Activated naive CD4-positive, alpha-beta T cell treated with anti-CD3 and anti-CD28 coated beads for 36 hours (primary cell): ENCODE measurements around the gene KLHDC9. TPM values are rescaled to one million over a fixed set of nuclear protein-coding genes. Genes with fewer than 3 reads are reported as not detected.

ENCODE experiments used
- CTCF ChIA-PET: fragments of 350-600 bp; sonication (Branson Sonifier 250); formaldehyde crosslinking; loops from one replicate; lab custom pipeline; 2021; ENCODE audit warnings: antibody characterized with exemption; lab: Charles Lee
- DNase-seq: peaks from one replicate; pipeline ENCODE4 v3.0.0-alpha.2; 2020
- H3K27ac Mint-ChIP-seq: one replicate; pipeline ENCODE4 v1.8.0; 2021; ENCODE audit warnings: mild to moderate bottlenecking, mixed read lengths
- H3K27me3 Mint-ChIP-seq: one replicate; pipeline ENCODE4 v1.8.0; 2021; ENCODE audit warnings: low read depth, mixed read lengths
- H3K36me3 Mint-ChIP-seq: one replicate; pipeline ENCODE4 v1.8.0; 2021; ENCODE audit warnings: low read depth, mixed read lengths
- H3K4me1 Mint-ChIP-seq: one replicate; pipeline ENCODE4 v1.8.0; 2021; ENCODE audit warnings: low read depth, mixed read lengths
- H3K4me3 Mint-ChIP-seq: one replicate; pipeline ENCODE4 v1.8.0; 2021; ENCODE audit warnings: mild to moderate bottlenecking, moderate library complexity, mixed read lengths
- H3K9me3 Mint-ChIP-seq: one replicate; pipeline ENCODE4 v1.8.0; 2021; ENCODE audit warnings: mixed read lengths
- intact Hi-C: fragments of 100-400 bp; cut with micrococcal nuclease; formaldehyde crosslinking; loops from one replicate; pipeline ENCODE4 v1.15.1; 2023
- total RNA-seq, 2 experiments: library from RNA; stranded (reverse); gene quantifications; one replicate each; pipeline ENCODE4 v1.2.3, GENCODE V29; 2021

The KLHDC9 gene
- total RNA-seq, 2 experiments from 2014 or later = 0.33 to 0.57 TPM

- intact Hi-C loops = no loop called here
- no peaks in the 10 kb centered on the region for H3K27me3 Mint-ChIP-seq
- H3K4me1 Mint-ChIP-seq = peaks cover 4% of the 10 kb centered on the region
- no peaks in the 10 kb centered on the region for H3K9me3 Mint-ChIP-seq
- no peaks in the 10 kb centered on the region for H3K36me3 Mint-ChIP-seq
- DNase-seq = no peak
- CTCF ChIA-PET = interaction anchor here (0.6 to 1.8 kb wide), 5 partner anchors 9 to 57 kb away, joined by 3 to 6 read pairs (median 4); partner anchors contain the start of genes ARHGAP30 and NECTIN4
- no peak overlapping the region for H3K27ac Mint-ChIP-seq
- H3K4me3 Mint-ChIP-seq = no peak overlapping the region
These were observed 18.6 kb upstream of the KLHDC9 start for GRCh38 chr1:161079436-161080110.

- Mint-ChIP-seq H3K9me3 (no peaks in the 10 kb centered on the region), H3K27ac (no peak overlapping the region), H3K4me3 (no peak overlapping the region), H3K4me1 (peaks cover 4% of the 10 kb centered on the region), H3K27me3 (no peaks in the 10 kb centered on the region), H3K36me3 (no peaks in the 10 kb centered on the region)
- no peak for DNase-seq
- CTCF ChIA-PET = interaction anchor here (0.9 kb wide), 1 partner anchor 312 kb away, joined by 4 read pairs; no protein-coding TSS in a partner anchor
- intact Hi-C loops = no loop called here
These were observed 17.4 kb upstream of the KLHDC9 start for GRCh38 chr1:161080441-161081405.

GRCh38 chr1:161081519-161081918 lies 16.6 kb upstream of the KLHDC9 start:
- Mint-ChIP-seq H3K4me3 (no peak overlapping the region), H3K36me3 (no peaks in the 10 kb centered on the region), H3K9me3 (no peaks in the 10 kb centered on the region), H3K4me1 (peaks cover 4% of the 10 kb centered on the region), H3K27me3 (no peaks in the 10 kb centered on the region), H3K27ac (no peak overlapping the region)
- DNase-seq = no peak
- intact Hi-C loops = no loop called here
- CTCF ChIA-PET = interaction anchor here (0.9 kb wide), 1 partner anchor 313 kb away, joined by 4 read pairs; no protein-coding TSS in a partner anchor

GRCh38 chr1:161082483-161082882 lies 15.7 kb upstream of the KLHDC9 start:
- Mint-ChIP-seq H3K4me3 (no peak overlapping the region), H3K4me1 (peaks cover 4% of the 10 kb centered on the region), H3K27me3 (no peaks in the 10 kb centered on the region), H3K9me3 (no peaks in the 10 kb centered on the region), H3K27ac (no peak overlapping the region), H3K36me3 (no peaks in the 10 kb centered on the region)
- intact Hi-C loops = no loop called here
- CTCF ChIA-PET = no interaction called here
- no peak for DNase-seq

GRCh38 chr1:161082996-161083747 lies 15.0 kb upstream of the KLHDC9 start:
- intact Hi-C loops = no loop called here
- Mint-ChIP-seq H3K4me3 (no peak overlapping the region), H3K27ac (no peak overlapping the region), H3K36me3 (no peaks in the 10 kb centered on the region), H3K27me3 (no peaks in the 10 kb centered on the region), H3K9me3 (no peaks in the 10 kb centered on the region), H3K4me1 (peaks cover 4% of the 10 kb centered on the region)
- CTCF ChIA-PET = interaction anchor here (1.2 kb wide), 1 partner anchor 14 kb away, joined by 6 read pairs; no protein-coding TSS in a partner anchor
- DNase-seq = no peak

GRCh38 chr1:161083748-161084596 lies 14.2 kb upstream of the KLHDC9 start:
- H3K9me3 Mint-ChIP-seq = no peaks in the 10 kb centered on the region
- CTCF ChIA-PET = interaction anchor here (0.6 to 1.2 kb wide), 4 partner anchors 13 to 574 kb away, joined by 3 to 6 read pairs (median 4); no protein-coding TSS in a partner anchor
- no peaks in the 10 kb centered on the region for H3K27me3 Mint-ChIP-seq
- intact Hi-C loops = no loop called here
- no peak overlapping the region for H3K4me3 Mint-ChIP-seq
- peaks cover 5% of the 10 kb centered on the region for H3K4me1 Mint-ChIP-seq
- no peak for DNase-seq
- no peaks in the 10 kb centered on the region for H3K36me3 Mint-ChIP-seq
- no peak overlapping the region for H3K27ac Mint-ChIP-seq

GRCh38 chr1:161084597-161084988 lies 13.6 kb upstream of the KLHDC9 start:
- Mint-ChIP-seq H3K27me3 (no peaks in the 10 kb centered on the region), H3K4me1 (peaks cover 6% of the 10 kb centered on the region), H3K4me3 (no peak overlapping the region), H3K36me3 (no peaks in the 10 kb centered on the region), H3K9me3 (no peaks in the 10 kb centered on the region), H3K27ac (no peak overlapping the region)
- DNase-seq = no peak
- CTCF ChIA-PET = interaction anchor here (0.6 to 1.3 kb wide), 6 partner anchors 11 to 575 kb away, joined by 3 to 6 read pairs (median 4); partner anchors contain the start of gene KLHDC9
- intact Hi-C loops = no loop called here

- H3K4me1 Mint-ChIP-seq = peaks cover 7% of the 10 kb centered on the region
- intact Hi-C loops = no loop called here
- CTCF ChIA-PET = interaction anchor here (0.8 to 1.3 kb wide), 2 partner anchors 12 kb away, joined by 3 to 6 read pairs; partner anchors contain the start of gene KLHDC9
These were observed 13.0 kb upstream of the KLHDC9 start for GRCh38 chr1:161085165-161085564.

GRCh38 chr1:161086457-161086856 lies 11.7 kb upstream of the KLHDC9 start:
- Mint-ChIP-seq H3K9me3 (no peaks in the 10 kb centered on the region), H3K27me3 (no peaks in the 10 kb centered on the region), H3K36me3 (no peaks in the 10 kb centered on the region), H3K27ac (no peak overlapping the region), H3K4me3 (no peak overlapping the region), H3K4me1 (peaks cover 15% of the 10 kb centered on the region)
- CTCF ChIA-PET = interaction anchor here (0.8 to 2.0 kb wide), 3 partner anchors 15 to 24 kb away, joined by 3 to 11 read pairs (median 4); no protein-coding TSS in a partner anchor
- DNase-seq = no peak
- intact Hi-C loops = no loop called here

More at GRCh38 chr1:161085165-161085564, 13.0 kb upstream of the KLHDC9 start:
- Mint-ChIP-seq H3K36me3 (no peaks in the 10 kb centered on the region), H3K27me3 (no peaks in the 10 kb centered on the region), H3K27ac (no peak overlapping the region), H3K4me3 (no peak overlapping the region), H3K9me3 (no peaks in the 10 kb centered on the region)
- no peak for DNase-seq

GRCh38 chr1:161088587-161089110 lies 9.5 kb upstream of the KLHDC9 start:
- H3K27me3 Mint-ChIP-seq = no peaks in the 10 kb centered on the region
- CTCF ChIA-PET = interaction anchor here (0.7 to 2.6 kb wide), 4 partner anchors 10 to 77 kb away, joined by 3 to 7 read pairs (median 3); partner anchors contain the start of gene KLHDC9
- peaks cover 35% of the 10 kb centered on the region for H3K4me1 Mint-ChIP-seq
- intact Hi-C loops = no loop called here
- H3K27ac Mint-ChIP-seq = no peak overlapping the region
- no peaks in the 10 kb centered on the region for H3K9me3 Mint-ChIP-seq
- no peak for DNase-seq
- no peak overlapping the region for H3K4me3 Mint-ChIP-seq
- no peaks in the 10 kb centered on the region for H3K36me3 Mint-ChIP-seq
